ENCODE data around the gene LSP1.

DNA sequence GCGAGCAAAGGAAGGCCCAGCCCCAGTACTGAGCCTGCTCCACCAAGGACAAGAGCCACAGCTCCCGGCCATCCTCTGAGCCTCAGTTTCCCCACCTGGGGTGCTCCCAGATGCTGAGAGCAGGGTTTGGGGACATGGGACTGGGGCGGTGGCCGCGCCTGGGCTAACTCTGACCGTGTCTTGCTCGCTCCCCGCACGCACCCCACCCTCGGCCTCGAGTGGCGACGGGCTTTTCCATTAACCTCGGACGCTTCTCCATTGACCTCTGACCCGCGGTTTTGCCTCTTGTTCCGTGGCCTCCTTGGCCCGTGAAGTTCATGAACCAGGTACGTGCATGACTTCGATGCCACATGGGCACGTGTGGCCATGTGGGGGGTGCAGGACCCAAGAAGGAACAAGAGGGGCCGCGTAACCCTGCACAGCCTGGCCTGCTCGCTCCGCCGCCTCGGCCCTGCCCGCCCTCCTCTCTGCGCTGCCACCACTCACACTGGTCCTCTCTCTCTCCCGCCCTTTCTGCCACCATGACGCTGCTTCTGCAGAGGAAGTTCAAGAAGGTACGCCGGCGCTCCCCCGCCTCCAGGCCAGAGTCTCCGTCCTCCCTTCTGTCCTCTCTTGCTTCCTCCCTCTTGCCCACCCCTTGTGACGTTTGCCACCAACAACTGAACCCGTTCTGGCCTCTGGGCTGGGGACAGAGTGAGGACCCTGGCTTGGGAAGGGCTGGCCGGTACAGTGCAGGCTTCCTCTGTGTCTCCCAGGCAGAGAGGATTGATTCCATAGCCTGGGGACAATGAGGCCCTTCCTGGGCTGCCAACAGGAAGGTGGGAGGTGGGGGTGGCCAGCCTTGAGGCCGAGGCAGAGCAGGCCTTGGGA lies 73.5 kb downstream of the LSP1 start:
- no peak for TF ChIP-seq RAD21 (IDR thresholded peaks at IDR 0.05; ENCODE audit: low read depth)
- TF ChIP-seq, protein P1, sequence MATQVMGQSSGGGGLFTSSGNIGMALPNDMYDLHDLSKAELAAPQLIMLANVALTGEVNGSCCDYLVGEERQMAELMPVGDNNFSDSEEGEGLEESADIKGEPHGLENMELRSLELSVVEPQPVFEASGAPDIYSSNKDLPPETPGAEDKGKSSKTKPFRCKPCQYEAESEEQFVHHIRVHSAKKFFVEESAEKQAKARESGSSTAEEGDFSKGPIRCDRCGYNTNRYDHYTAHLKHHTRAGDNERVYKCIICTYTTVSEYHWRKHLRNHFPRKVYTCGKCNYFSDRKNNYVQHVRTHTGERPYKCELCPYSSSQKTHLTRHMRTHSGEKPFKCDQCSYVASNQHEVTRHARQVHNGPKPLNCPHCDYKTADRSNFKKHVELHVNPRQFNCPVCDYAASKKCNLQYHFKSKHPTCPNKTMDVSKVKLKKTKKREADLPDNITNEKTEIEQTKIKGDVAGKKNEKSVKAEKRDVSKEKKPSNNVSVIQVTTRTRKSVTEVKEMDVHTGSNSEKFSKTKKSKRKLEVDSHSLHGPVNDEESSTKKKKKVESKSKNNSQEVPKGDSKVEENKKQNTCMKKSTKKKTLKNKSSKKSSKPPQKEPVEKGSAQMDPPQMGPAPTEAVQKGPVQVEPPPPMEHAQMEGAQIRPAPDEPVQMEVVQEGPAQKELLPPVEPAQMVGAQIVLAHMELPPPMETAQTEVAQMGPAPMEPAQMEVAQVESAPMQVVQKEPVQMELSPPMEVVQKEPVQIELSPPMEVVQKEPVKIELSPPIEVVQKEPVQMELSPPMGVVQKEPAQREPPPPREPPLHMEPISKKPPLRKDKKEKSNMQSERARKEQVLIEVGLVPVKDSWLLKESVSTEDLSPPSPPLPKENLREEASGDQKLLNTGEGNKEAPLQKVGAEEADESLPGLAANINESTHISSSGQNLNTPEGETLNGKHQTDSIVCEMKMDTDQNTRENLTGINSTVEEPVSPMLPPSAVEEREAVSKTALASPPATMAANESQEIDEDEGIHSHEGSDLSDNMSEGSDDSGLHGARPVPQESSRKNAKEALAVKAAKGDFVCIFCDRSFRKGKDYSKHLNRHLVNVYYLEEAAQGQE (IDR thresholded peaks at IDR 0.05; ENCODE audit: low read depth) = no peak
- TF ChIP-seq, protein P2, sequence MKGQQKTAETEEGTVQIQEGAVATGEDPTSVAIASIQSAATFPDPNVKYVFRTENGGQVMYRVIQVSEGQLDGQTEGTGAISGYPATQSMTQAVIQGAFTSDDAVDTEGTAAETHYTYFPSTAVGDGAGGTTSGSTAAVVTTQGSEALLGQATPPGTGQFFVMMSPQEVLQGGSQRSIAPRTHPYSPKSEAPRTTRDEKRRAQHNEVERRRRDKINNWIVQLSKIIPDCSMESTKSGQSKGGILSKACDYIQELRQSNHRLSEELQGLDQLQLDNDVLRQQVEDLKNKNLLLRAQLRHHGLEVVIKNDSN (IDR thresholded peaks at IDR 0.05) = no peak
- TF ChIP-seq, protein P3, sequence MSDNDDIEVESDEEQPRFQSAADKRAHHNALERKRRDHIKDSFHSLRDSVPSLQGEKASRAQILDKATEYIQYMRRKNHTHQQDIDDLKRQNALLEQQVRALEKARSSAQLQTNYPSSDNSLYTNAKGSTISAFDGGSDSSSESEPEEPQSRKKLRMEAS (IDR thresholded peaks at IDR 0.05) = no peak
- TF ChIP-seq EP300 (IDR thresholded peaks at IDR 0.05; ENCODE audit: borderline replicate concordance) = no peak
- no peak for TF ChIP-seq CREB1 (IDR thresholded peaks at IDR 0.05; ENCODE audit: low read depth)
- TF ChIP-seq TCF12 (IDR thresholded peaks at IDR 0.05; ENCODE audit: low read depth) = no peak
- TF ChIP-seq TAF1 (IDR thresholded peaks at IDR 0.05; ENCODE audit: low read depth) = no peak
- no peak for TF ChIP-seq TEAD4 (IDR thresholded peaks at IDR 0.05)
- TF ChIP-seq NFIC (IDR thresholded peaks at IDR 0.05) = no peak
- TF ChIP-seq YY1 (IDR thresholded peaks at IDR 0.05; ENCODE audit: low read depth) = no peak

Data from Ishikawa (cell line).